C4-2B (cell line): ENCODE results near the gene SPON1.

ENCODE experiments used
- ZFX ChIP-seq: fragments of 450-650 bp; IDR thresholded peaks from 2 replicates; pipeline ENCODE4 v1.6.1; 2017
- TF ChIP-seq, protein P1 (sequence below): fragments of 450-650 bp; conservative IDR thresholded peaks from 2 replicates; pipeline ENCODE4 v1.5.1; 2017; ENCODE audit warnings: mild to moderate bottlenecking

DNA sequence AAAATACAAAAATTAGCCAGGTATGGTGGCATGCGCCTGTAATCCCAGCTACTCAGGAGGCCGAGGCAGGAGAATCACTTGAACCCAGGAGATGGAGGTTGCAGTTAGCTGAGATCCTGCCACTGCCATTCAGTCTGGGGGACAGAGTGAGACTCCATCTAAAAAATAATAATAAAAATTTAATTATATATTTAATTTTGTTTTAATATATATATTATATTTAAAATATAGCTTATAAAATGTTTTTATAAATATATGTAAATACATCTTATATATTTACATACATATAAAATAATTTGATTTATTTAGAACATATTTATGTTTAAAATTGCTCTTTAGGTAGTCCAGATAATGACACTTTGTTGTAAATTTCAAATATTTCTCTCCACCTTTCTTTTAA, 82.9 kb downstream of the SPON1 start:
- TF ChIP-seq, protein P1, sequence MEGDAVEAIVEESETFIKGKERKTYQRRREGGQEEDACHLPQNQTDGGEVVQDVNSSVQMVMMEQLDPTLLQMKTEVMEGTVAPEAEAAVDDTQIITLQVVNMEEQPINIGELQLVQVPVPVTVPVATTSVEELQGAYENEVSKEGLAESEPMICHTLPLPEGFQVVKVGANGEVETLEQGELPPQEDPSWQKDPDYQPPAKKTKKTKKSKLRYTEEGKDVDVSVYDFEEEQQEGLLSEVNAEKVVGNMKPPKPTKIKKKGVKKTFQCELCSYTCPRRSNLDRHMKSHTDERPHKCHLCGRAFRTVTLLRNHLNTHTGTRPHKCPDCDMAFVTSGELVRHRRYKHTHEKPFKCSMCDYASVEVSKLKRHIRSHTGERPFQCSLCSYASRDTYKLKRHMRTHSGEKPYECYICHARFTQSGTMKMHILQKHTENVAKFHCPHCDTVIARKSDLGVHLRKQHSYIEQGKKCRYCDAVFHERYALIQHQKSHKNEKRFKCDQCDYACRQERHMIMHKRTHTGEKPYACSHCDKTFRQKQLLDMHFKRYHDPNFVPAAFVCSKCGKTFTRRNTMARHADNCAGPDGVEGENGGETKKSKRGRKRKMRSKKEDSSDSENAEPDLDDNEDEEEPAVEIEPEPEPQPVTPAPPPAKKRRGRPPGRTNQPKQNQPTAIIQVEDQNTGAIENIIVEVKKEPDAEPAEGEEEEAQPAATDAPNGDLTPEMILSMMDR = no peak
- no peak for TF ChIP-seq ZFX
